Neural cell (in vitro differentiated cells): ENCODE measurements around the gene CD81. TPM values are rescaled to one million over a fixed set of nuclear protein-coding genes. Genes with fewer than 3 reads are reported as not detected.

Experiments
- polyA plus RNA-seq: library from polyadenylated mRNA; depleted of rRNA; stranded (reverse); fragments of >200 nt; gene quantifications from 2 replicates; pipeline ENCODE4 v1.2.3, GENCODE V29; 2014
- small RNA-seq, 3 experiments: library from RNA; depleted of rRNA; stranded (forward); fragments of <200 nt; gene quantifications; one replicate each; pipeline ENCODE3, GENCODE V24; 2012

CD81 gene
- polyA plus RNA-seq, 1 donor from 2014 or later: 97.8 TPM

Small RNA genes lying within 50 kb of the gene (small RNA-seq; reads per million reads assigned to genes)
- 0 to 1.2 (median 0) reads per million in 3 experiments for gene RF00019

Other genes starting within 250 kb of the CD81 start
- not detected in 2 replicates for gene IGF2, start 237.9 kb upstream of the CD81 start, polyA plus RNA-seq
- not detected in 2 replicates for gene INS, start 216.1 kb upstream of the CD81 start, polyA plus RNA-seq
- 3.6 and 10.9 TPM in 2 replicates for gene TH, start 205.5 kb upstream of the CD81 start, polyA plus RNA-seq
- gene ASCL2, start 106.7 kb upstream of the CD81 start, polyA plus RNA-seq: not detected in 2 replicates
- not detected in 2 replicates for gene C11orf21, start 75.4 kb upstream of the CD81 start, polyA plus RNA-seq
- not detected in 2 replicates for gene TSPAN32, start 75.3 kb upstream of the CD81 start, polyA plus RNA-seq
- gene TSSC4, start 23.4 kb downstream of the CD81 start, polyA plus RNA-seq: 54.3 and 62.2 TPM in 2 replicates
- not detected in 2 replicates for gene TRPM5, start 67.2 kb downstream of the CD81 start, polyA plus RNA-seq
- not detected in 2 replicates for gene KCNQ1, start 67.7 kb downstream of the CD81 start, polyA plus RNA-seq